Subcutaneous abdominal adipose tissue (tissue), 5 donors: Measurements from ENCODE around the gene GGN.

Experiments
- H3K27ac ChIP-seq: one replicate; pipeline ENCODE4 v1.7.0; 2013; ENCODE audit warnings: low read depth, mild to moderate bottlenecking, inconsistent platforms, low read length, moderate library complexity
- H3K27me3 ChIP-seq, 5 donors: one replicate each; pipeline ENCODE4 v1.7.0; 2013; ENCODE audit warnings: low read length in 5 of 5, inconsistent platforms in 1 of 5; ENCODE audit not compliant: control insufficient read depth in 5 of 5, insufficient read depth in 4 of 5
- H3K36me3 ChIP-seq, 5 donors: one replicate each; pipeline ENCODE4 v1.7.0; 2013; ENCODE audit warnings: low read length in 5 of 5; ENCODE audit not compliant: control insufficient read depth in 5 of 5, insufficient read depth in 5 of 5
- H3K4me1 ChIP-seq, 5 donors: one replicate each; pipeline ENCODE4 v1.7.0; 2013; ENCODE audit warnings: low read length in 5 of 5, mild to moderate bottlenecking in 3 of 5, moderate library complexity in 1 of 5; ENCODE audit not compliant: control insufficient read depth in 5 of 5, insufficient read depth in 5 of 5
- H3K4me3 ChIP-seq, 5 donors: one replicate each; pipeline ENCODE4 v1.7.0; 2013; ENCODE audit warnings: low read length in 5 of 5, low read depth in 1 of 5
- H3K9ac ChIP-seq, 5 donors: one replicate each; pipeline ENCODE4 v1.7.0; 2013; ENCODE audit warnings: low read length in 5 of 5, mild to moderate bottlenecking in 4 of 5, moderate library complexity in 3 of 5
- H3K9me3 ChIP-seq, 5 donors: one replicate each; pipeline ENCODE4 v1.7.0; 2013; ENCODE audit warnings: low read length in 5 of 5; ENCODE audit not compliant: control insufficient read depth in 5 of 5
- donor health status: healthy.
- donor health status: healthy.
- donor health status: healthy.
- donor health status: healthy.
- donor health status: healthy.

Gene GGN

GRCh38 chr19:38401148-38401547, 13.3 kb upstream of the GGN start:
- H3K4me1 ChIP-seq: peaks cover 0 to 16% (median 12%) of the 10 kb centered on the region in 5 donors
- no peak overlapping the region for H3K4me3 ChIP-seq
- no peak overlapping the region for H3K9ac ChIP-seq
- H3K27ac ChIP-seq: no peak overlapping the region
- H3K9me3 ChIP-seq: no peaks in the 10 kb centered on the region
- peaks cover 0 to 10% (median 5%) of the 10 kb centered on the region in 5 donors for H3K36me3 ChIP-seq
- H3K27me3 ChIP-seq: peaks cover under 1 to 37% (median 27%) of the 10 kb centered on the region in 5 donors

DNA sequence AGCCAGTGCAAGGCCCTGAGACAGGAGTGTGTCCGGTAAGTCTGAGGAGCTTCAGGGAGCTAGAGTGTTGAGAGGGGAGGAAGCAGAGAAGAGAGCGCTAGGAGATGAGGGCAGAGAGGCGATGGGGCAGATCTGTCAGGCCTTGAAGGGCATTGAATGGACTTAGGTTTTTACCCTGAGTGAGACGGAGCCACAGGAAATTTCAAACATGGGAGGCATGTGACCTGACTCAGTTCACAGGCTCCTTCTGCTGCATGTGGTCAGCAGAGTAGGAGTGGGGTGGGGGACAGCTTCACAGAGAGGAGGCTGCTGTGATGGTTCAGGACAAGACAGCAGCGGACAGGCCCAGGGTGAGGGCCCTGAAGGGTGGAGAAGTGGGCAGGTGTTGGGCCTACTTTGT, 12.5 kb upstream of the GGN start:
- Histone ChIP-seq H3K4me3 (no peak overlapping the region), H3K4me1 (peaks cover 0 to 16% (median 12%) of the 10 kb centered on the region in 5 donors), H3K27ac (no peak overlapping the region), H3K9ac (no peak overlapping the region), H3K9me3 (no peaks in the 10 kb centered on the region), H3K27me3 (peaks cover 5 to 42% (median 30%) of the 10 kb centered on the region in 5 donors), H3K36me3 (peaks cover 0 to 6% (median 4%) of the 10 kb centered on the region in 5 donors)

DNA sequence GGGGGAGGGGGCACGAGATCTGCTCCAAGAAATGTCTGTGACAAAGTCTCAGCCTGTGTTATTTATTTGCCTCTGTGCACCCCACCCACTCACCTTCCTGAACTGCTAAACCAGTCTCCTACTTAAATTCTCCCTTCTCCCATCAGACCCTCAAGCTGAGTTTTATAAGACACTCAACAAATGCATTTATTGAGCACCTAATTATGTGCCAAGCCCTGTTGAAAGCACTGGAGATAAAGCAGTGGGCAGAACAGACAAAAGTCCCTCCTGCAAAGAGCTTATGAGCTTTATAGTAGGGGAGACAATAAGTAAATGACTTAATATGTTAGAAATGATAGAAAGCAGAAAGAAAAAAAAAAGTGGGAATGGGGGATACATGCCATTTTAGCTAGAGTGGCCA, 11.7 kb upstream of the GGN start:
- Histone ChIP-seq H3K27me3 (peaks cover 8 to 50% (median 33%) of the 10 kb centered on the region in 5 donors), H3K4me1 (peaks cover 0 to 19% (median 12%) of the 10 kb centered on the region in 5 donors), H3K4me3 (no peak overlapping the region), H3K9me3 (no peaks in the 10 kb centered on the region), H3K27ac (no peak overlapping the region), H3K36me3 (no peaks in the 10 kb centered on the region), H3K9ac (no peak overlapping the region)

- Histone ChIP-seq H3K9ac (no peak overlapping the region), H3K27me3 (peaks cover 11 to 54% (median 38%) of the 10 kb centered on the region in 5 donors), H3K4me1 (peaks cover 0 to 17% (median 11%) of the 10 kb centered on the region in 5 donors), H3K36me3 (no peaks in the 10 kb centered on the region), H3K4me3 (no peak overlapping the region), H3K9me3 (no peaks in the 10 kb centered on the region), H3K27ac (no peak overlapping the region)
These were observed 11.2 kb upstream of the GGN start for GRCh38 chr19:38399081-38399480.

DNA sequence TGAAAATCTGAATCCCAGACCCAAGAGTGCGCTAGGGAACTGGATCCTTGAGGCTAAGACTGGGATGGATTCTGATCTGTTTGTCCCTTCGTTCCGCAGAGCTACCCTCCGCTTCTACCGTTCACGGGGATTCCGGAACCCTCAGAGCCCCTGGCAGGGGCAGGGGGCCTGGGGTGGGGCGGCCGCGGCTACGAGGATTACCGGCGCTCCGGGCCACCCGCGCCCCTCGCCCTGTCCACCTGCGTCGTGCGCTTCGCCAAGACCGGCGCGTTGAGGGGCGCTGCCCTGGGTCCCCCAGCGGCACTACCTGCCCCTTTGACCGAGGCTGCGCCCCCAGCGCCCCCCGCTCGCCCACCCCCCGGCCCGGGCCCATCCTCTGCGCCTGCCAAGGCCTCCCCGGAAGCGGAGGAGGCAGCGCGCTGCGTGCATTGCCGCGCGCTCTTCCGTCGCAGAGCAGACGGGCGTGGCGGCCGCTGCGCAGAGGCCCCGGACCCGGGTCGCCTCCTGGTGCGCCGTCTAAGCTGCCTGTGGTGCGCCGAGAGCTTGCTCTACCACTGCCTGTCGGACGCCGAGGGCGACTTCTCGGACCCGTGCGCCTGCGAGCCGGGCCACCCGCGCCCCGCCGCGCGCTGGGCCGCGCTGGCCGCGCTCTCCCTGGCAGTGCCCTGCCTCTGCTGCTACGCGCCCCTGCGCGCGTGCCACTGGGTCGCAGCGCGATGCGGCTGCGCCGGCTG, 7.7 kb upstream of the GGN start:
- Histone ChIP-seq H3K27me3 (peaks cover 11 to 56% (median 42%) of the 10 kb centered on the region in 5 donors), H3K27ac (no peak overlapping the region), H3K9me3 (no peaks in the 10 kb centered on the region), H3K9ac (no peak overlapping the region), H3K4me1 (peaks cover 0 to 3% (median 0%) of the 10 kb centered on the region in 5 donors), H3K4me3 (no peak overlapping the region), H3K36me3 (no peaks in the 10 kb centered on the region)

GRCh38 chr19:38394488-38394887, 6.7 kb upstream of the GGN start:
- Histone ChIP-seq H3K9ac (no peak overlapping the region), H3K27me3 (peaks cover 11 to 47% (median 35%) of the 10 kb centered on the region in 5 donors), H3K9me3 (no peaks in the 10 kb centered on the region), H3K27ac (no peak overlapping the region), H3K4me1 (peaks cover 0 to 3% (median 0%) of the 10 kb centered on the region in 5 donors), H3K36me3 (no peaks in the 10 kb centered on the region), H3K4me3 (no peak overlapping the region)

- Histone ChIP-seq H3K36me3 (no peaks in the 10 kb centered on the region), H3K4me1 (peaks cover 0 to 17% (median 14%) of the 10 kb centered on the region in 5 donors), H3K27ac (no peak overlapping the region), H3K27me3 (peaks cover 11 to 40% (median 31%) of the 10 kb centered on the region in 5 donors), H3K9me3 (no peaks in the 10 kb centered on the region), H3K9ac (no peak overlapping the region), H3K4me3 (no peak overlapping the region)
These were observed 5.0 kb upstream of the GGN start for GRCh38 chr19:38392707-38393308.

DNA sequence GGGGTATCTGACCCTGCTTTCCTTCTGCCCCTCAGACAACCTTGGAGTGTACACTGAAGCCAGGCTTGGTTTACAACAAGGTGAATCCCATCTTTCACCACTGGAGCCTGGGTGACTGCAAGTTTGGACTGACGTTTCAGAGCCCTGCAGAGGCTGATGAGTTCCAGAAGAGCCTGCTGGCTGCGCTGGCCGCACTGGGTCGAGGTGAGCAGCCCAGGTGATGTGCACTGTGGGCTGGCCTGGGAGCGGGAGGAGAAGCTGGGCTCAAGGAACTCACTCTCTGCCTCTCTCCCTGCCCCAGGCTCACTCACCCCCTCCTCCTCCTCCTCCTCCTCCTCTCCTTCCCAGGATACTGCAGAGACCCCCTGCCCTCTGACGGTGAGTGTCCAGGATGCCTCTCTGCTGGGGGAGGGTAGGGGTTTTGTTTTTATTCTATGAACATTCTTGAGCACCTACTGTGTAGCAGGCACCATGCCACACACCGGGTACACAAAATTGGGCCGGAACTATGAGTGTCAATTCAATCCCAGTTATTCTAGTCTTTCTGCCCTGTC, 4.2 kb upstream of the GGN start:
- Histone ChIP-seq H3K27ac (no peak overlapping the region), H3K4me1 (peaks cover 0 to 26% (median 22%) of the 10 kb centered on the region in 5 donors), H3K4me3 (no peak overlapping the region), H3K9ac (no peak overlapping the region), H3K9me3 (no peaks in the 10 kb centered on the region), H3K36me3 (no peaks in the 10 kb centered on the region), H3K27me3 (peaks cover 9 to 36% (median 24%) of the 10 kb centered on the region in 5 donors)

DNA sequence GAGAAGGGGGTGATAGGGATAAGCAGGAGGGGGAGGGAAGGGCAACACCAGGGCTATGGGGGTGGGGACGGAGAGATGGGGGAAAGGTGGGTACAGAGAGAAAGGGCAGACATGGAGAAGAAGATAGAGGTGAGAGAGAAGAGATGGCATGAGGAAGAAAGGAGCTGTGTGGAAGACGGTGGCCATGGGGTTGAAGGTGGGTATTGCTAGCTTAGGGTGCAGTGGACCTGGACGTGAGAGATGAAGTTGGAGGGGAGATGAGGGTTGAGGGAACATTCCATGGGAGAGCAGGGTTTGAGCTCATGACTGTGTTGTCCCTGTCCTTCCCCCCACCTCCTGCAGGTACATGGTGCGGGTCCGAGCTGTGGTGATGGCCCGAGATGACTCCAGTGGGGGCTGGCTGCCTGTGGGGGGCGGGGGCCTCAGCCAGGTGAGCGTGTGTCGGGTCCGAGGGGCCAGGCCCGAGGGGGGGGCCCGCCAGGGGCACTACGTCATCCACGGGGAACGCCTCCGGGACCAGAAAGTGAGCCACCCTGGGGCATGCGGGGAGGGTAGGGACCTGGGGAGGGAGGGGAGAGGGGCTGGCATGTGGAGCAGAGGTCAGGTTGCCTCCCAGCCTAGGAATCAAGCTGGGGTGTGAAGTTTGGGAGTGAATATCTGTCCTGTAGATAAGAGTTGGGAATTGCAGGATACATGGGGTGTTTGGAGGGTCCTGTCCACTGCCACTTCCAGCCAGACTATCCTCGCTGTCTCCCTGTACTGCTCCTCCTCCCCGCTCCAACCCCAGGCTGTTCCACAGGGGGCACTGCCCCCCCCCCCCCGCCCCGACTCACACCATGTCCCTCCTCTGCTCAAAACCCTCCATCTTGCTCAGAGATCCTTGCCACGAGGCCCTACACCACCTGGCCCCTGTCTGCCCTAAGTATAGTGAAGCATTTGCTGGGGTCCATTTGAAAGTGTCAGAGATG, 2.4 kb upstream of the GGN start:
- Histone ChIP-seq H3K4me1 (peaks cover 0 to 39% (median 36%) of the 10 kb centered on the region in 5 donors), H3K27me3 (peaks cover 6 to 22% (median 14%) of the 10 kb centered on the region in 5 donors), H3K27ac (no peak overlapping the region), H3K36me3 (peaks cover 0 to 1% (median 0%) of the 10 kb centered on the region in 5 donors), H3K9me3 (no peaks in the 10 kb centered on the region), H3K4me3 (no peak overlapping the region), H3K9ac (no peak overlapping the region)
